GM12891 (cell line): ENCODE results near the gene IGF2BP1.

Experiments used
- DNase-seq: peaks from one replicate; pipeline ENCODE4 v3.0.0; 2011; ENCODE audit warnings: low spot score; ENCODE audit not compliant: insufficient read length
- FAIRE-seq: peaks from 2 replicates; lab custom pipeline; 2011; peaks lifted over from hg19 to GRCh38; lab: Jason Lieb, UNC
- PAX5 ChIP-seq: IDR thresholded peaks from 2 replicates; pipeline ENCODE4 v1.6.1; 2011; ENCODE audit warnings: low read length, moderate library complexity, mild to moderate bottlenecking; ENCODE audit not compliant: insufficient read depth, severe bottlenecking
- POLR2A ChIP-seq: IDR thresholded peaks from 2 replicates; pipeline ENCODE4 v1.6.1; 2011; ENCODE audit warnings: low read depth, low read length, control low read depth
- POLR2AphosphoS5 ChIP-seq: IDR thresholded peaks from 2 replicates; pipeline ENCODE4 v1.6.1; 2011; ENCODE audit warnings: low read depth, low read length, control low read depth
- POU2F2 ChIP-seq: IDR thresholded peaks from 2 replicates; pipeline ENCODE4 v1.6.1; 2011; ENCODE audit warnings: low read depth, mild to moderate bottlenecking, control low read depth, low read length, moderate library complexity
- SPI1 ChIP-seq: IDR thresholded peaks from 2 replicates; pipeline ENCODE4 v1.6.1; 2011; ENCODE audit warnings: low read depth, low read length, control low read depth
- TAF1 ChIP-seq: IDR thresholded peaks from 2 replicates; pipeline ENCODE4 v1.6.1; 2011; ENCODE audit warnings: low read depth, low read length, control low read depth

The IGF2BP1 gene

DNA sequence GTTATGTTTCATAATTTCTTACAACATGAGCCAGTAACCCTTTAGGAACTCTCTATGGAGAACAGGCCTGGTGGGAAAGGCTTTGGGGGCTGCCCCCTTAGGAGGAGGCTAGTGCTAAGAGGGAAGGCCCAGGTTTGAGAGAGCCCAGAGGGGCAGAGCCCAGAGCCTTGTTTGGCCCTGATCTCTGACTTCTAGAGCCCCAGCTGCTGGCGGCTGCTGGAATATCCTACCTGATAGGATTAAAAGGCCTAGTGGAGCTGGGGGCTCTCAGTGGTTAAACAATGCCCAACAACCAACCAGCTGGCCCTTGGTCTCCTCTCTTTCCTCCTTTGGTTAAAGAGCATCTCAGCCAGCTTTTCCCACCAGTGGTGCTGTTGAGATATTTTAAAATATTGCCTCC, 54.1 kb downstream of the IGF2BP1 start:
- FAIRE-seq (no peak), DNase-seq (no peak)
- no peak for TF ChIP-seq POLR2A
- TF ChIP-seq POU2F2: no peak
- TF ChIP-seq PAX5: no peak
- TF ChIP-seq POLR2AphosphoS5: no peak
- no peak for TF ChIP-seq TAF1
- TF ChIP-seq SPI1: no peak

- TF ChIP-seq TAF1 (no peak), PAX5 (no peak), POLR2A (no peak), POU2F2 (no peak), POLR2AphosphoS5 (no peak), SPI1 (no peak)
- no peak for FAIRE-seq
- no peak for DNase-seq
Observed at GRCh38 chr17:49053171-49053829, 56.1 kb downstream of the IGF2BP1 start.

DNA sequence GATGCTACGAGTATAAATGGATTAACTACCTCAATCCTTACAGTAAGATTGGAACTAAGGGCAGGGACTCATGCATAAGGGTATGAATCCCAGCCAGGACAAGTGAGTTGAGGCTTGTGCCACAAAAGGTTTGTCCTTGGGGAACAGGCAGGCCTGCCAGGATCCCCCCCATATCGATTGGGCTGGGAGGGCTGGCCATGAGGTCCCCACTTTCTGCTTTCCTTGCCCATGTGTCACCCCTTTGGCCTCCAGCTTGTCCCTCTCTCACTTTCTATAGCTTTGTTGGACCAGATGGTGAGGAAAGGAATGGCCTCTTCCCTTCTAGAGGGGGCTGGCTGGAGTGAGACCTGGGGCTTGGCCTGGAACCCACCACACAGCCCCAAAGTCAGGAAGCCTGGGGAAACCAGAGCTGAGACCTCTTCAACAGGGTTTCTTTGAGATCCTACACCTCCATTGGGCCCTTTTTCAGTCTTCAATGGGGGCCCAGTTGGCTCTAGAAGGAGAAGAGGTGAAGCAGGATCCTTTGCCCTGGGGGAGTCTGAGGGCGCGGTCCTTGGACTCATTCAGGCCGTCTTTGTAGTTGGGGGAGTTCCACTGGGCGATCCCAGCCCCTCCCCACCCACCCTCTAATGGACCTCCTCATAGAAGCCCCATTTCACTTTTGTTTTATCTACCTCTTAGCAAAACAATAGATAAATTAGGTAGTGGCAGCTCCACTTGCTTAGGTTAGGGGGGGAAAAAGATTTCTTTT, 57.3 kb downstream of the IGF2BP1 start:
- TF ChIP-seq POU2F2 (no peak), SPI1 (no peak), POLR2AphosphoS5 (no peak), PAX5 (no peak), TAF1 (no peak), POLR2A (no peak)
- no peak for DNase-seq
- no peak for FAIRE-seq

GRCh38 chr17:49055181-49055927, 58.2 kb downstream of the IGF2BP1 start:
- FAIRE-seq: no peak
- DNase-seq: no peak
- TF ChIP-seq SPI1: no peak
- no peak for TF ChIP-seq POU2F2
- TF ChIP-seq PAX5: no peak
- no peak for TF ChIP-seq POLR2AphosphoS5
- TF ChIP-seq TAF1: no peak
- TF ChIP-seq POLR2A: no peak

DNA sequence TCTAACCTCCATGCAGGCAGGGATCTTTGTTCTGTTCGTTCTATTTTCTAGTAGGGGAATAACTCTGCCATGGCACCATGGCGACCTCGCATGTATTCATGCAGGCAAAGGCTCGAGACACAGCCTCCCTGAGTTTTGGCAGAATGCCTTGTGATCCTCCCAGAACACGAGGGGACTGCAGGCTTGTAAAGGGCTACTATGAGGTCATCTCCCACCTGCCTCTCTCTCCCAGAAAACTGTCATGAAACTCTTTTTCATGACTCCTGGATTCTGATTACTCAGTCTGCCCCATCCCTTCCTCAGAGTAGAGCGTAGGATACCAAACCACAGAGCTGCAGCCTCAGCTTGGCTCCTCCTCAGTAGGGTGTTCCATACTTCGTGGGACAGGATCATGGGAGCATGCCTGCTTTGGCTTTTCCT, 64.3 kb downstream of the IGF2BP1 start:
- FAIRE-seq (no peak), DNase-seq (no peak)
- TF ChIP-seq POLR2A (no peak), PAX5 (no peak), POU2F2 (no peak), TAF1 (no peak), POLR2AphosphoS5 (no peak), SPI1 (no peak)

DNA sequence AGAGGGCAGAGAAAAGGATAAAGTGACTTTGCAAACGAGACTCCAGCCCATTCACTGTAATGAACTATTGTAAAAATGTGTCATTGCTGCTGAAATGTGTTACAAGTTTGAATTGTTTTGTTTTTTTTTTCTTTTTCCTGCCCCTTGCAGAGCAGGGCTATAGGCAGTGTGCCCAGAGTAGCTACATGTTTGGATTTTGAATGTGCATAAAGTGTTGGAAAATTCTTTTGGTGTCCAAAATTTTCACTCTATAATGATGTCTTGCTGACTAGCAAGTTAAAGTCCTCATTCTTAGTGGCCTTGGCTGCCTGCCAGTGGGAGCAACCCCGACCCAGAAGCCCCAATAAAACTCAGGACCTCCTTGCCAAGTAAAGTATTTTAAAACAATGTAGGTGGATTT, 66.5 kb downstream of the IGF2BP1 start:
- DNase-seq (no peak), FAIRE-seq (no peak)
- TF ChIP-seq POU2F2 (no peak), TAF1 (no peak), POLR2A (no peak), PAX5 (no peak), POLR2AphosphoS5 (no peak), SPI1 (no peak)

GRCh38 chr17:49067163-49067562, 70.0 kb downstream of the IGF2BP1 start:
- no peak for FAIRE-seq
- no peak for DNase-seq
- TF ChIP-seq POU2F2 (no peak), POLR2A (no peak), PAX5 (no peak), POLR2AphosphoS5 (no peak), SPI1 (no peak), TAF1 (no peak)

GRCh38 chr17:49069585-49070273, 72.5 kb downstream of the IGF2BP1 start:
- no peak for FAIRE-seq

GRCh38 chr17:49071106-49071505, 73.9 kb downstream of the IGF2BP1 start:
- DNase-seq (no peak), FAIRE-seq (no peak)

More at GRCh38 chr17:49069585-49070273, 72.5 kb downstream of the IGF2BP1 start:
- DNase-seq: no peak
- TF ChIP-seq PAX5 (no peak), POLR2A (no peak)

More at GRCh38 chr17:49071106-49071505, 73.9 kb downstream of the IGF2BP1 start:
- no peak for TF ChIP-seq PAX5
- no peak for TF ChIP-seq POLR2A
- TF ChIP-seq TAF1: no peak
- TF ChIP-seq POU2F2: no peak
- TF ChIP-seq SPI1: no peak
- TF ChIP-seq POLR2AphosphoS5: no peak
